Activated T-helper 1 cell treated with anti-CD3 and anti-CD28 coated beads, Interleukin-2, amount 50 U/mL, for 16 hours (primary cell): ENCODE data around the gene SLC24A3.

Experiments
- DNase-seq, 2 donors: peaks; one replicate each; pipeline ENCODE4 v3.0.0-alpha.2; 2020; ENCODE audit warnings: low read depth in 1 of 2, low spot score in 1 of 2

SLC24A3 gene

GRCh38 chr20:19758133-19758500, 545.7 kb downstream of the SLC24A3 start, which contains the start of gene RIN2:
Gene RIN2 (plus strand): TSS chr20:19758258. CDS start chr20:19889602, 131,344 bp downstream.
- no peak for DNase-seq

GRCh38 chr20:19758501-19759331, 546.3 kb downstream of the SLC24A3 start:
- no peak for DNase-seq

- DNase-seq, result no peak
Observed at GRCh38 chr20:19760371-19760721, 547.9 kb downstream of the SLC24A3 start.

- no peak for DNase-seq
Observed at GRCh38 chr20:19761326-19761725, 548.9 kb downstream of the SLC24A3 start.

- DNase-seq, result no peak
Observed at GRCh38 chr20:19761841-19762240, 549.4 kb downstream of the SLC24A3 start.

GRCh38 chr20:19764207-19764606, 551.8 kb downstream of the SLC24A3 start:
- no peak for DNase-seq

- no peak for DNase-seq
Observed at GRCh38 chr20:19765266-19765665, 552.8 kb downstream of the SLC24A3 start.

GRCh38 chr20:19765913-19766312, 553.5 kb downstream of the SLC24A3 start:
- no peak for DNase-seq

GRCh38 chr20:19767070-19767469, 554.6 kb downstream of the SLC24A3 start:
- no peak for DNase-seq

- no peak for DNase-seq
Observed at GRCh38 chr20:19768325-19768842, 555.9 kb downstream of the SLC24A3 start.

GRCh38 chr20:19769507-19769906, 557.1 kb downstream of the SLC24A3 start:
- no peak for DNase-seq

- DNase-seq, result no peak
Observed at GRCh38 chr20:19770375-19770774, 557.9 kb downstream of the SLC24A3 start.

GRCh38 chr20:19771031-19771430, 558.6 kb downstream of the SLC24A3 start:
- no peak for DNase-seq
